HEK293 (cell line): ENCODE data around the gene MMP11.

Experiments
- CTCF ChIA-PET: fragments of 350-600 bp; formaldehyde crosslinking; extraction: SDS; loops from one replicate; lab custom pipeline; 2021; ENCODE audit warnings: antibody characterized with exemption; lab: Yijun Ruan, JAX
- POLR2A ChIA-PET: fragments of 300-600 bp; formaldehyde crosslinking; extraction: SDS; loops from one replicate; lab custom pipeline; 2020; ENCODE audit warnings: antibody characterized with exemption, inconsistent platforms; lab: Yijun Ruan, JAX
- H3K27ac ChIP-seq: fragments of 200-500 bp; sonication (Bioruptor generic); 2 replicates; pipeline ENCODE4 v1.5.1; 2014; ENCODE audit warnings: low read depth, low read length, control low read depth, inconsistent platforms; ENCODE audit errors: extremely low read depth
- H3K36me3 ChIP-seq, 2 experiments: fragments of 200-500 bp in 1 of 2; sonication (Bioruptor generic) in 1 of 2; 1 replicate in 1 of 2; 2 replicates in 1 of 2; pipeline ENCODE4 v1.5.1; 2014 to 2017; ENCODE audit warnings: inconsistent platforms in 2 of 2, low read length in 2 of 2; ENCODE audit not compliant: control insufficient read depth in 2 of 2, insufficient read depth in 1 of 2
- H3K4me1 ChIP-seq: fragments of 200-500 bp; sonication (Bioruptor generic); 2 replicates; pipeline ENCODE4 v1.5.1; 2014; ENCODE audit warnings: mild to moderate bottlenecking, low read length, inconsistent platforms; ENCODE audit not compliant: control insufficient read depth, insufficient read depth
- H3K4me3 ChIP-seq: 2 replicates; pipeline ENCODE4 v1.5.1; 2011; ENCODE audit warnings: low read depth, mild to moderate bottlenecking, control low read depth, low read length, moderate library complexity
- H3K9me3 ChIP-seq: fragments of 200-500 bp; sonication (Bioruptor generic); 2 replicates; pipeline ENCODE4 v1.5.1; 2014; ENCODE audit warnings: low read depth, low read length, inconsistent platforms; ENCODE audit not compliant: control insufficient read depth, insufficient read depth
- BCL11B ChIP-seq: fragments of 450-650 bp; formaldehyde crosslinking; IDR thresholded peaks from 2 replicates; pipeline ENCODE4 v1.5.1; 2016; ENCODE audit warnings: low read depth, missing biosample characterization, missing genetic modification characterization
- KLF10 ChIP-seq: fragments of 450-650 bp; IDR thresholded peaks from 2 replicates; pipeline ENCODE4 v1.5.1; 2018; ENCODE audit warnings: missing biosample characterization, mild to moderate bottlenecking, missing genetic modification characterization
- MEIS1 ChIP-seq: sonication (generic); formaldehyde crosslinking; IDR thresholded peaks from 2 replicates; pipeline ENCODE4 v1.8.1; 2022; ENCODE audit warnings: missing genetic modification reagents, mild to moderate bottlenecking, borderline replicate concordance
- ZBTB48 ChIP-seq: fragments of 450-650 bp; formaldehyde crosslinking; IDR thresholded peaks from 2 replicates; pipeline ENCODE4 v1.5.1; 2016; ENCODE audit warnings: missing biosample characterization, missing genetic modification characterization
- ZBTB7A ChIP-seq: fragments of 450-650 bp; formaldehyde crosslinking; IDR thresholded peaks from 2 replicates; pipeline ENCODE4 v1.5.1; 2016; ENCODE audit warnings: low read depth, missing biosample characterization, missing genetic modification characterization
- ZEB2 ChIP-seq: fragments of 450-650 bp; formaldehyde crosslinking; IDR thresholded peaks from 2 replicates; pipeline ENCODE4 v1.5.1; 2016; ENCODE audit warnings: missing biosample characterization, missing genetic modification characterization
- ZIC2 ChIP-seq: fragments of 450-650 bp; formaldehyde crosslinking; IDR thresholded peaks from 2 replicates; pipeline ENCODE4 v1.5.1; 2016; ENCODE audit warnings: missing biosample characterization, missing genetic modification characterization
- ZNF132 ChIP-seq: fragments of 450-650 bp; formaldehyde crosslinking; IDR thresholded peaks from 2 replicates; pipeline ENCODE4 v1.5.1; 2017; ENCODE audit warnings: missing biosample characterization, missing genetic modification characterization, borderline replicate concordance
- ZNF148 ChIP-seq: fragments of 450-650 bp; formaldehyde crosslinking; IDR thresholded peaks from 2 replicates; pipeline ENCODE4 v1.5.0; 2017; ENCODE audit warnings: missing biosample characterization, missing genetic modification characterization, borderline replicate concordance
- ZNF16 ChIP-seq: fragments of 450-650 bp; formaldehyde crosslinking; IDR thresholded peaks from 2 replicates; pipeline ENCODE4 v1.5.1; 2016; ENCODE audit warnings: low read depth, missing biosample characterization, missing genetic modification characterization
- ZNF174 ChIP-seq: fragments of 450-650 bp; formaldehyde crosslinking; IDR thresholded peaks from 2 replicates; pipeline ENCODE4 v1.5.0; 2017; ENCODE audit warnings: missing biosample characterization, mild to moderate bottlenecking, missing genetic modification characterization
- ZNF221 ChIP-seq: fragments of 450-650 bp; formaldehyde crosslinking; IDR thresholded peaks from 2 replicates; pipeline ENCODE4 v1.5.1; 2017; ENCODE audit warnings: missing biosample characterization, missing genetic modification characterization, borderline replicate concordance
- ZNF24 ChIP-seq: fragments of 450-650 bp; formaldehyde crosslinking; IDR thresholded peaks from 2 replicates; pipeline ENCODE4 v1.5.1; 2016; ENCODE audit warnings: missing biosample characterization, missing genetic modification characterization
- ZNF248 ChIP-seq: fragments of 450-650 bp; formaldehyde crosslinking; IDR thresholded peaks from 2 replicates; pipeline ENCODE4 v1.5.1; 2017; ENCODE audit warnings: missing biosample characterization, missing genetic modification characterization
- ZNF354C ChIP-seq: fragments of 450-650 bp; formaldehyde crosslinking; IDR thresholded peaks from 2 replicates; pipeline ENCODE4 v1.5.1; 2016; ENCODE audit warnings: missing biosample characterization, missing genetic modification characterization, low read depth, borderline replicate concordance
- ZNF404 ChIP-seq: fragments of 450-650 bp; formaldehyde crosslinking; IDR thresholded peaks from 2 replicates; pipeline ENCODE4 v1.5.1; 2017; ENCODE audit warnings: missing biosample characterization, missing genetic modification characterization
- ZNF510 ChIP-seq: fragments of 450-650 bp; formaldehyde crosslinking; IDR thresholded peaks from 2 replicates; pipeline ENCODE4 v1.5.1; 2018; ENCODE audit warnings: mild to moderate bottlenecking, missing genetic modification characterization, missing biosample characterization; ENCODE audit not compliant: insufficient replicate concordance
- ZNF610 ChIP-seq: fragments of 450-650 bp; formaldehyde crosslinking; IDR thresholded peaks from 2 replicates; pipeline ENCODE4 v1.5.1; 2016; ENCODE audit warnings: missing biosample characterization, missing genetic modification characterization, borderline replicate concordance
- ZNF624 ChIP-seq: fragments of 450-650 bp; formaldehyde crosslinking; IDR thresholded peaks from 2 replicates; pipeline ENCODE4 v1.5.1; 2017; ENCODE audit warnings: missing biosample characterization, missing genetic modification characterization
- ZNF660 ChIP-seq: fragments of 450-650 bp; IDR thresholded peaks from 2 replicates; pipeline ENCODE4 v1.5.1; 2018; ENCODE audit warnings: missing biosample characterization, mild to moderate bottlenecking, missing genetic modification characterization
- ZNF664 ChIP-seq: fragments of 450-650 bp; formaldehyde crosslinking; IDR thresholded peaks from 2 replicates; pipeline ENCODE4 v1.5.1; 2016; ENCODE audit warnings: missing biosample characterization, missing genetic modification characterization
- ZNF701 ChIP-seq: fragments of 450-650 bp; formaldehyde crosslinking; IDR thresholded peaks from 2 replicates; pipeline ENCODE4 v1.5.1; 2016; ENCODE audit warnings: missing biosample characterization, missing genetic modification characterization
- ZNF776 ChIP-seq: fragments of 450-650 bp; formaldehyde crosslinking; IDR thresholded peaks from 2 replicates; pipeline ENCODE4 v1.5.0; 2017; ENCODE audit warnings: missing biosample characterization, missing genetic modification characterization, borderline replicate concordance
- ZNF785 ChIP-seq: fragments of 450-650 bp; formaldehyde crosslinking; IDR thresholded peaks from 2 replicates; pipeline ENCODE4 v1.5.1; 2016; ENCODE audit warnings: missing biosample characterization, missing genetic modification characterization
- ZSCAN5A ChIP-seq: fragments of 450-650 bp; formaldehyde crosslinking; IDR thresholded peaks from 2 replicates; pipeline ENCODE4 v1.5.1; 2016; ENCODE audit warnings: missing biosample characterization, missing genetic modification characterization
- ZXDB ChIP-seq: fragments of 450-650 bp; formaldehyde crosslinking; IDR thresholded peaks from 2 replicates; pipeline ENCODE4 v1.5.1; 2016; ENCODE audit warnings: missing biosample characterization, missing genetic modification characterization

MMP11 gene

GRCh38 chr22:23831261-23831660 is 58.6 kb downstream of the MMP11 start (continued):
- no peak for TF ChIP-seq ZNF354C (tag by site-specific recombination)
- TF ChIP-seq ZXDB (tag by site-specific recombination) = no peak
- no peak for TF ChIP-seq ZNF404 (tag by site-specific recombination)
- no peak for TF ChIP-seq KLF10 (tag by site-specific recombination)
- TF ChIP-seq ZBTB7A (tag by site-specific recombination) = no peak
- TF ChIP-seq ZNF221 (tag by site-specific recombination) = no peak

- ChIA-PET CTCF (interaction anchor here (0.7 kb wide), 1 partner anchor 17 kb away, joined by 3 read pairs; no protein-coding TSS in a partner anchor), POLR2A (no interaction called here)
- TF ChIP-seq MEIS1 (CRISPR knock-in tag) (no peak), ZBTB48 (tag by site-specific recombination) (0 out of 2 replicates have a peak, but pooled peaks have one; percentile 22), ZNF701 (tag by site-specific recombination) (no peak), ZNF664 (no peak), ZNF248 (tag by site-specific recombination) (no peak), ZNF510 (no peak)
- no peak overlapping the region for H3K27ac ChIP-seq
- H3K36me3 ChIP-seq = peaks cover 8 to 89% of the 10 kb centered on the region in 2 experiments
- H3K9me3 ChIP-seq = no peaks in the 10 kb centered on the region
- no peak overlapping the region for H3K4me3 ChIP-seq
- H3K4me1 ChIP-seq = no peaks in the 10 kb centered on the region
These were observed 59.1 kb downstream of the MMP11 start for GRCh38 chr22:23831781-23832180.

- ChIA-PET POLR2A (no interaction called here), CTCF (interaction anchor here (0.7 kb wide), 1 partner anchor 17 kb away, joined by 3 read pairs; no protein-coding TSS in a partner anchor)
- Histone ChIP-seq H3K4me1 (no peaks in the 10 kb centered on the region), H3K4me3 (no peak overlapping the region), H3K9me3 (no peaks in the 10 kb centered on the region), H3K36me3 (peaks cover 8 to 87% of the 10 kb centered on the region in 2 experiments), H3K27ac (no peak overlapping the region)
- TF ChIP-seq ZBTB48 (tag by site-specific recombination) = no peak
- no peak for TF ChIP-seq ZNF16 (tag by site-specific recombination)
- TF ChIP-seq ZNF776 = no peak
These were observed 59.8 kb downstream of the MMP11 start for GRCh38 chr22:23832226-23833016.

- POLR2A ChIA-PET = no interaction called here
- Histone ChIP-seq H3K36me3 (peaks cover 8 to 84% of the 10 kb centered on the region in 2 experiments), H3K4me3 (no peak overlapping the region), H3K4me1 (no peaks in the 10 kb centered on the region), H3K9me3 (no peaks in the 10 kb centered on the region), H3K27ac (no peak overlapping the region)
- CTCF ChIA-PET = interaction anchor here (0.5 kb wide), 1 partner anchor 64 kb away, joined by 3 read pairs; no protein-coding TSS in a partner anchor
- no peak for TF ChIP-seq ZNF24 (tag by site-specific recombination)
- TF ChIP-seq ZEB2 (tag by site-specific recombination) = no peak
- TF ChIP-seq ZSCAN5A (tag by site-specific recombination) = no peak
- no peak for TF ChIP-seq ZNF610 (tag by site-specific recombination)
- no peak for TF ChIP-seq ZNF132 (tag by site-specific recombination)
- no peak for TF ChIP-seq ZNF785 (tag by site-specific recombination)
- TF ChIP-seq ZNF660 (tag by site-specific recombination) = no peak
- no peak for TF ChIP-seq ZIC2 (tag by site-specific recombination)
- no peak for TF ChIP-seq ZNF174
- no peak for TF ChIP-seq ZNF148
- TF ChIP-seq BCL11B = no peak
- TF ChIP-seq ZNF624 (tag by site-specific recombination) = no peak
These were observed 60.5 kb downstream of the MMP11 start for GRCh38 chr22:23833017-23833751.
